K562 (cell line): ENCODE results near the gene BIRC7.

ENCODE experiments used
- RAD21 ChIP-seq, 2 experiments: fragments of 250-450 bp in 1 of 2; fragments of 450-650 bp in 1 of 2; sonication (Bioruptor Pico) in 1 of 2; formaldehyde crosslinking in 1 of 2; IDR thresholded peaks in 1 of 2; conservative IDR thresholded peaks in 1 of 2; 2 replicates each; pipeline versions ENCODE4 v1.4.0 to v1.8.0; 2020 to 2022; ENCODE audit warnings: mild to moderate bottlenecking in 2 of 2, moderate library complexity in 1 of 2
- TAF1 ChIP-seq: IDR thresholded peaks from 2 replicates; pipeline ENCODE4 v1.6.1; 2011; ENCODE audit warnings: mild to moderate bottlenecking, low read length, moderate library complexity; ENCODE audit not compliant: insufficient read depth, control insufficient read depth, severe bottlenecking; ENCODE audit errors: extremely low read depth
- TF ChIP-seq, protein P1 (sequence below), 2 experiments: fragments of 450-650 bp; conservative IDR thresholded peaks; 2 replicates each; pipeline ENCODE4 v1.6.1; 2017; ENCODE audit warnings: mild to moderate bottlenecking in 2 of 2, moderate library complexity in 2 of 2

DNA sequence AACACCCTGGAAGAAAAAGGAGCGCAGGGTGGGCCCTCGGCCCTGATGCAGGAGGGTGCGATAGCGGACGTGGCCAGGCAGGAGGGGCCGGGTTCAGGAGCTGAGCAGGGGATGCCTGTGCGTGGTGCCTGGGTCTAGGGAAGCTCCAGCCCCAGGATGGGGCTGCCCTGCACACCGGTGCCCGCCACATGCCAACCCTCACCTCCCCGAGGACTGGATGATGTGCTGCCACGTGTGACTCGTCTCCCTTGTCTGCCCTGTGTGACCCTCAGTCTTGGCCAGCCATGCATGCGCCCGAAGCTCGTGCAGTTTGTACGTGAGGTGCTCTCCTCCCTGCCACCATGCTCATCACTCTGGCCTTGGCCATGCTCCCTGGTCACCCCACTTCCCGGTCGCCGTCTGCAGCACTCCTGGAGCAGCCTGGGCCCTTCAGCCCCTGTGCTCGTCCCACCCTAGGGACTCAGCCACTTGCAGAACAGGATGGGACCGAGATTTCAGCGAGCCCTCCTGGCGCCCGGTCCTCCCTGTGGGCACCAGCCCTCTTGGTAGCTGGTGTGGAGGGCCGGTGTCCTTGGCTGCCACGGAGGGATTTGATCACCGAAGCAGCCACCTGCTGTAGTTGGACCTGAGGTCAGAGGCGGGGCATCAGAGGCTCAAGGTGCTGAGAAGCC, 53.0 kb downstream of the BIRC7 start:
- TF ChIP-seq, protein P1, sequence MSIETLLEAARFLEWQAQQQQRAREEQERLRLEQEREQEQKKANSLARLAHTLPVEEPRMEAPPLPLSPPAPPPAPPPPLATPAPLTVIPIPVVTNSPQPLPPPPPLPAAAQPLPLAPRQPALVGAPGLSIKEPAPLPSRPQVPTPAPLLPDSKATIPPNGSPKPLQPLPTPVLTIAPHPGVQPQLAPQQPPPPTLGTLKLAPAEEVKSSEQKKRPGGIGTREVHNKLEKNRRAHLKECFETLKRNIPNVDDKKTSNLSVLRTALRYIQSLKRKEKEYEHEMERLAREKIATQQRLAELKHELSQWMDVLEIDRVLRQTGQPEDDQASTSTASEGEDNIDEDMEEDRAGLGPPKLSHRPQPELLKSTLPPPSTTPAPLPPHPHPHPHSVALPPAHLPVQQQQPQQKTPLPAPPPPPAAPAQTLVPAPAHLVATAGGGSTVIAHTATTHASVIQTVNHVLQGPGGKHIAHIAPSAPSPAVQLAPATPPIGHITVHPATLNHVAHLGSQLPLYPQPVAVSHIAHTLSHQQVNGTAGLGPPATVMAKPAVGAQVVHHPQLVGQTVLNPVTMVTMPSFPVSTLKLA (conservative IDR thresholded peaks at IDR 0.05), result no peak
- TF ChIP-seq RAD21 (CRISPR knock-in tag; conservative IDR thresholded peaks at IDR 0.05 in 1 of 2, IDR thresholded peaks at IDR 0.05 in 1 of 2) (no peak), TAF1 (no peak)
